SK-N-SH (cell line): Measurements from ENCODE around the gene SMIM11.

Experiments used
- CTCF ChIP-seq: fragments of 200-600 bp; sonication (generic); IDR thresholded peaks from 2 replicates; pipeline ENCODE4 v1.6.1; 2017; ENCODE audit warnings: antibody characterized with exemption, mild to moderate bottlenecking, moderate library complexity
- EZH2phosphoT487 ChIP-seq: fragments of 200-600 bp; sonication (generic); IDR thresholded peaks from 2 replicates; pipeline ENCODE4 v1.6.1; 2017; ENCODE audit warnings: low read depth, mixed run types, mild to moderate bottlenecking, antibody characterized with exemption, moderate library complexity, borderline replicate concordance
- TF ChIP-seq, protein P1 (sequence below): IDR thresholded peaks from 2 replicates; pipeline ENCODE4 v1.4.0; 2012; ENCODE audit warnings: low read depth

- TF ChIP-seq CTCF (no peak), EZH2phosphoT487 (no peak)
- TF ChIP-seq, protein P1, sequence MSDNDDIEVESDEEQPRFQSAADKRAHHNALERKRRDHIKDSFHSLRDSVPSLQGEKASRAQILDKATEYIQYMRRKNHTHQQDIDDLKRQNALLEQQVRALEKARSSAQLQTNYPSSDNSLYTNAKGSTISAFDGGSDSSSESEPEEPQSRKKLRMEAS, result no peak
Observed at GRCh38 chr21:34363733-34364132, 11.6 kb upstream of the SMIM11 start, which contains the start of gene KCNE2.
